Central memory CD8-positive, alpha-beta T cell (primary cell): Measurements from ENCODE around the gene PLIN4.
"Not testable (repeated sequence)": the region's sequence is repeated elsewhere in the genome, so short reads cannot be mapped to it uniquely, and the experiment has no call there.

Source experiments
- ATAC-seq: fragments of 150-1000 bp; cut with Tn5 transposase; replicated peaks from 2 replicates; pipeline ENCODE4 v1.10.0; 2022; ENCODE audit warnings: mild to moderate bottlenecking, moderate FRiP score, moderate number of reproducible peaks; ENCODE audit not compliant: poor library complexity, severe bottlenecking; ENCODE audit errors: extremely low read depth
- DNase-seq, 2 donors: peaks; one replicate each; pipeline ENCODE4 v3.0.0; 2021; ENCODE audit warnings: low spot score in 2 of 2
- H3K27ac Mint-ChIP-seq: one replicate; pipeline ENCODE4 v1.8.0; 2022; ENCODE audit warnings: low read depth, mild to moderate bottlenecking, moderate library complexity, mixed read lengths
- H3K27me3 Mint-ChIP-seq: one replicate; pipeline ENCODE4 v1.8.0; 2022; ENCODE audit warnings: mixed read lengths
- H3K36me3 Mint-ChIP-seq: one replicate; pipeline ENCODE4 v1.8.0; 2022; ENCODE audit warnings: mild to moderate bottlenecking, moderate library complexity, mixed read lengths; ENCODE audit not compliant: insufficient read depth
- H3K4me1 Mint-ChIP-seq: one replicate; pipeline ENCODE4 v1.8.0; 2022; ENCODE audit warnings: mixed read lengths
- H3K4me3 Mint-ChIP-seq: one replicate; pipeline ENCODE4 v1.8.0; 2022; ENCODE audit warnings: mild to moderate bottlenecking, moderate library complexity, mixed read lengths
- H3K9me3 Mint-ChIP-seq: one replicate; pipeline ENCODE4 v1.8.0; 2022; ENCODE audit warnings: mixed read lengths

The PLIN4 gene

GRCh38 chr19:4518345-4519171 is at the start of gene PLIN4:
TSS of gene PLIN4 (minus strand) at chr19:4518486. CDS start at chr19:4518272, 214 bp downstream.
- Mint-ChIP-seq H3K4me3 (no peak within 1 kb of the TSS), H3K27me3 (peaks cover 22% of the 10 kb centered on the region), H3K27ac (no peak within 1 kb of the TSS), H3K36me3 (no peaks in the 10 kb centered on the region), H3K9me3 (no peaks in the 10 kb centered on the region), H3K4me1 (peaks cover 5% of the 10 kb centered on the region)
- DNase-seq = no peak
- ATAC-seq = no peak

- peaks cover 17% of the 10 kb centered on the region for H3K27me3 Mint-ChIP-seq
- H3K36me3 Mint-ChIP-seq = peaks cover 5% of the 10 kb centered on the region
- no peaks in the 10 kb centered on the region for H3K9me3 Mint-ChIP-seq
- H3K27ac Mint-ChIP-seq = no peak overlapping the region
- DNase-seq = peak; percentile 38 to 50
- H3K4me1 Mint-ChIP-seq = no peaks in the 10 kb centered on the region
- ATAC-seq = no peak
- H3K4me3 Mint-ChIP-seq = no peak overlapping the region
Measured at GRCh38 chr19:4567584-4568071, 49.3 kb upstream of the PLIN4 start.

GRCh38 chr19:4566402-4567051 is 48.2 kb upstream of the PLIN4 start:
- peaks cover 17% of the 10 kb centered on the region for H3K27me3 Mint-ChIP-seq
- no peak overlapping the region for H3K27ac Mint-ChIP-seq
- no peaks in the 10 kb centered on the region for H3K9me3 Mint-ChIP-seq
- no peak overlapping the region for H3K4me3 Mint-ChIP-seq
- H3K4me1 Mint-ChIP-seq = no peaks in the 10 kb centered on the region
- ATAC-seq = no peak
- H3K36me3 Mint-ChIP-seq = peaks cover 5% of the 10 kb centered on the region
- DNase-seq = no peak

GRCh38 chr19:4563562-4563961 is 45.3 kb upstream of the PLIN4 start:
- H3K36me3 Mint-ChIP-seq, H3K4me1 Mint-ChIP-seq, H3K9me3 Mint-ChIP-seq, ATAC-seq, H3K27ac Mint-ChIP-seq, H3K4me3 Mint-ChIP-seq, DNase-seq: not testable (repeated sequence)
- H3K27me3 Mint-ChIP-seq = peaks cover 24% of the 10 kb centered on the region

GRCh38 chr19:4562085-4562484 is 43.8 kb upstream of the PLIN4 start:
- H3K4me1 Mint-ChIP-seq, H3K27ac Mint-ChIP-seq, DNase-seq, H3K36me3 Mint-ChIP-seq, H3K9me3 Mint-ChIP-seq, H3K4me3 Mint-ChIP-seq: not testable (repeated sequence)
- peak; percentile 24 for ATAC-seq
- H3K27me3 Mint-ChIP-seq = peaks cover 13% of the 10 kb centered on the region

- Mint-ChIP-seq H3K9me3 (no peaks in the 10 kb centered on the region), H3K36me3 (peaks cover 2% of the 10 kb centered on the region), H3K4me3 (no peak within 1 kb of the TSS), H3K27me3 (peaks cover 8% of the 10 kb centered on the region), H3K27ac (no peak within 1 kb of the TSS), H3K4me1 (no peaks in the 10 kb centered on the region)
- ATAC-seq = no peak
- DNase-seq = no peak
Measured at GRCh38 chr19:4559569-4559968, 41.3 kb upstream of the PLIN4 start, which contains the start of gene SEMA6B. TSS of gene SEMA6B (minus strand) at chr19:4559684. CDS start at chr19:4558457, 1,227 bp downstream.

- ATAC-seq (no peak), DNase-seq (no peak)
- peaks cover 2% of the 10 kb centered on the region for H3K36me3 Mint-ChIP-seq
Measured at GRCh38 chr19:4557971-4558941, 40.0 kb upstream of the PLIN4 start.

GRCh38 chr19:4557144-4557970 is 39.1 kb upstream of the PLIN4 start:
- no peaks in the 10 kb centered on the region for H3K9me3 Mint-ChIP-seq
- peaks cover under 1% of the 10 kb centered on the region for H3K36me3 Mint-ChIP-seq
- H3K27me3 Mint-ChIP-seq = peaks cover 11% of the 10 kb centered on the region
- H3K4me1 Mint-ChIP-seq = no peaks in the 10 kb centered on the region
- no peak overlapping the region for H3K27ac Mint-ChIP-seq
- no peak for ATAC-seq
- DNase-seq = no peak
- no peak overlapping the region for H3K4me3 Mint-ChIP-seq

More at GRCh38 chr19:4557971-4558941, 40.0 kb upstream of the PLIN4 start:
- peaks cover 8% of the 10 kb centered on the region for H3K27me3 Mint-ChIP-seq
- H3K4me1 Mint-ChIP-seq = no peaks in the 10 kb centered on the region
- H3K27ac Mint-ChIP-seq = no peak overlapping the region
- H3K4me3 Mint-ChIP-seq = no peak overlapping the region
- no peaks in the 10 kb centered on the region for H3K9me3 Mint-ChIP-seq

GRCh38 chr19:4556597-4557127 is 38.4 kb upstream of the PLIN4 start:
- Mint-ChIP-seq H3K27me3 (peaks cover 18% of the 10 kb centered on the region), H3K36me3 (no peaks in the 10 kb centered on the region), H3K4me3 (no peak overlapping the region), H3K4me1 (no peaks in the 10 kb centered on the region), H3K9me3 (no peaks in the 10 kb centered on the region), H3K27ac (no peak overlapping the region)
- ATAC-seq (no peak), DNase-seq (no peak)

- DNase-seq (no peak), ATAC-seq (no peak)
- Mint-ChIP-seq H3K9me3 (no peaks in the 10 kb centered on the region), H3K27ac (no peak overlapping the region), H3K4me1 (no peaks in the 10 kb centered on the region), H3K36me3 (no peaks in the 10 kb centered on the region), H3K4me3 (no peak overlapping the region), H3K27me3 (peaks cover 21% of the 10 kb centered on the region)
Measured at GRCh38 chr19:4555657-4556561, 37.6 kb upstream of the PLIN4 start.

- H3K27ac Mint-ChIP-seq = no peak overlapping the region
- no peak for DNase-seq
- ATAC-seq = no peak
- H3K27me3 Mint-ChIP-seq = peaks cover 20% of the 10 kb centered on the region
- no peaks in the 10 kb centered on the region for H3K4me1 Mint-ChIP-seq
- H3K9me3 Mint-ChIP-seq = no peaks in the 10 kb centered on the region
- no peak overlapping the region for H3K4me3 Mint-ChIP-seq
- no peaks in the 10 kb centered on the region for H3K36me3 Mint-ChIP-seq
Measured at GRCh38 chr19:4554717-4555116, 36.4 kb upstream of the PLIN4 start.
